ENCODE data around the gene ZC3H12D. TPM values are rescaled to one million over a fixed set of nuclear protein-coding genes. Genes with fewer than 3 reads are reported as not detected.

The ZC3H12D gene
- total and polyA plus RNA-seq, 2 experiments from 2014 or later: 0.07 TPM; not detected in 1

GRCh38 chr6:149409617-149410016, 75.2 kb downstream of the ZC3H12D start:
- Histone ChIP-seq H3K4me3 (no peak overlapping the region), H4K20me1 (replicated peaks; ENCODE audit: insufficient read depth) (no peaks in the 10 kb centered on the region), H3K4me1 (ENCODE audit: insufficient read depth) (no peaks in the 10 kb centered on the region), H3F3A (replicated peaks; ENCODE audit: low read depth) (no peaks in the 10 kb centered on the region), H3K9me2 (ENCODE audit: insufficient read depth) (no peaks in the 10 kb centered on the region), H3K27me3 (ENCODE audit: insufficient read depth) (no peaks in the 10 kb centered on the region), H2AFZ (no peak overlapping the region), H3K27ac (ENCODE audit: low read depth) (no peak overlapping the region), H3K4me2 (no peak overlapping the region), H3K79me2 (replicated peaks; ENCODE audit: insufficient read depth) (no peaks in the 10 kb centered on the region), H3K36me3 (ENCODE audit: insufficient read depth) (no peaks in the 10 kb centered on the region; the same call in 1 of the 2 replicates)
- H3K4me3 Mint-ChIP-seq: no peak overlapping the region
- H3K27me3 Mint-ChIP-seq (ENCODE audit: insufficient read depth, low read depth, poor library complexity): peaks cover 2% of the 10 kb centered on the region
- ATAC-seq (no peak), DNase-seq (ENCODE audit: low spot score) (no peak)
- no peak overlapping the region for H3K27ac Mint-ChIP-seq
- peaks cover 16% of the 10 kb centered on the region for H3K36me3 Mint-ChIP-seq (ENCODE audit: low read depth)
- no peak for TF ChIP-seq CTCF (conservative IDR thresholded peaks at IDR 0.05; ENCODE audit: low read depth in 2 of 2)
- TF ChIP-seq CREB1 (CRISPR knock-in tag; IDR thresholded peaks at IDR 0.05; ENCODE audit: low read depth): no peak
- no peak for TF ChIP-seq ZNF331 (CRISPR knock-in tag; IDR thresholded peaks at IDR 0.05; ENCODE audit: low read depth)
- no peak for TF ChIP-seq POLR2AphosphoS5 (IDR thresholded peaks at IDR 0.05; ENCODE audit: low read depth)
- H3K9me3 Mint-ChIP-seq: no peaks in the 10 kb centered on the region
- peaks cover 5% of the 10 kb centered on the region for H3K4me1 Mint-ChIP-seq

GRCh38 chr6:149405823-149406765, 78.7 kb downstream of the ZC3H12D start:
- Histone ChIP-seq H3K27me3 (ENCODE audit: insufficient read depth) (no peaks in the 10 kb centered on the region), H4K20me1 (replicated peaks; ENCODE audit: insufficient read depth) (no peaks in the 10 kb centered on the region), H3K4me1 (ENCODE audit: insufficient read depth) (no peaks in the 10 kb centered on the region), H2AFZ (no peak overlapping the region), H3K79me2 (replicated peaks; ENCODE audit: insufficient read depth) (no peaks in the 10 kb centered on the region), H3K9me2 (ENCODE audit: insufficient read depth) (no peaks in the 10 kb centered on the region), H3K27ac (ENCODE audit: low read depth) (0 out of 2 replicates have a peak overlapping the region, but pooled peaks have one; percentile 16), H3K36me3 (ENCODE audit: insufficient read depth) (no peaks in the 10 kb centered on the region; the same call in 1 of the 2 replicates), H3K4me2 (no peak overlapping the region), H3F3A (replicated peaks; ENCODE audit: low read depth) (no peaks in the 10 kb centered on the region), H3K4me3 (no peak overlapping the region)
- ATAC-seq: no peak
- Mint-ChIP-seq H3K36me3 (ENCODE audit: low read depth) (peaks cover 40% of the 10 kb centered on the region), H3K4me3 (no peak overlapping the region), H3K27ac (peak overlapping the region; percentile 96), H3K27me3 (ENCODE audit: insufficient read depth, low read depth, poor library complexity) (no peaks in the 10 kb centered on the region), H3K4me1 (peaks cover 5% of the 10 kb centered on the region), H3K9me3 (no peaks in the 10 kb centered on the region; the same call in 2 of the 3 replicates)
- no peak for DNase-seq (ENCODE audit: low spot score)
- TF ChIP-seq POLR2AphosphoS5 (IDR thresholded peaks at IDR 0.05; ENCODE audit: low read depth): no peak
- TF ChIP-seq EZH2 (IDR thresholded peaks at IDR 0.05; ENCODE audit: low read depth, unreplicated experiment): no peak
- no peak for TF ChIP-seq EZH2phosphoT487 (IDR thresholded peaks at IDR 0.05; ENCODE audit: unreplicated experiment)
- TF ChIP-seq NANOG (IDR thresholded peaks at IDR 0.05; ENCODE audit: borderline replicate concordance): no peak
- no peak for TF ChIP-seq ZNF331 (CRISPR knock-in tag; IDR thresholded peaks at IDR 0.05; ENCODE audit: low read depth)
- no peak for TF ChIP-seq ETS1 (IDR thresholded peaks at IDR 0.05)
- no peak for TF ChIP-seq JUNB (IDR thresholded peaks at IDR 0.05; ENCODE audit: unreplicated experiment)
- TF ChIP-seq ZNF114 (CRISPR knock-in tag; IDR thresholded peaks at IDR 0.05): no peak
- no peak for TF ChIP-seq CREB1 (CRISPR knock-in tag; IDR thresholded peaks at IDR 0.05; ENCODE audit: low read depth)
- TF ChIP-seq STAT1 (IDR thresholded peaks at IDR 0.05; ENCODE audit: unreplicated experiment): no peak
